GM18519 (cell line): ENCODE data around the gene COL6A3.

Source experiments
- ATAC-seq: cut with Tn5 transposase; IDR thresholded peaks from one replicate; pipeline ENCODE4 v1.9.1; 2021; ENCODE audit warnings: mild to moderate bottlenecking, moderate library complexity; ENCODE audit not compliant: unreplicated experiment, low FRiP score

COL6A3 gene

DNA sequence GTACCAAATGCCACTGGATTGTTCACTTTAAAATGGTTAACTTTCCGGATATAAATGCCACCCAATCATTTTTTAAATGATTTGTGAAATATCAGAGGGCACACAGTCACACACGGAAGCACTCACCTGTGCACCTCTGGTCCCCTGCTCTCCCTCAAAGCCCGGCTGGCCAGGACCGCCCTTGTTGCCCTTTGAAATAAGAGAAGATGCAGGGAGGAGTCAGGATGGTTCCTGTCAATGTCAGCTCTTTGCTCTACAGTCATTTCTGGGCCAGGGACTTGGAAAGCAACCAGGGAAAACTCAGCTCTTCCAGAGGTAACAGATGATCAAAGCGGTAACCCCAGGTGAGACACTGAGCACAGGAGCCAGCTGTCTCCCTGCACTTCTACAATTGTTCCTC lies 60.7 kb downstream of the COL6A3 start:
- no peak for ATAC-seq

GRCh38 chr2:237352279-237352845 lies 61.6 kb downstream of the COL6A3 start:
- ATAC-seq = no peak

- no peak for ATAC-seq
These were observed 62.2 kb downstream of the COL6A3 start for GRCh38 chr2:237351796-237352195.

DNA sequence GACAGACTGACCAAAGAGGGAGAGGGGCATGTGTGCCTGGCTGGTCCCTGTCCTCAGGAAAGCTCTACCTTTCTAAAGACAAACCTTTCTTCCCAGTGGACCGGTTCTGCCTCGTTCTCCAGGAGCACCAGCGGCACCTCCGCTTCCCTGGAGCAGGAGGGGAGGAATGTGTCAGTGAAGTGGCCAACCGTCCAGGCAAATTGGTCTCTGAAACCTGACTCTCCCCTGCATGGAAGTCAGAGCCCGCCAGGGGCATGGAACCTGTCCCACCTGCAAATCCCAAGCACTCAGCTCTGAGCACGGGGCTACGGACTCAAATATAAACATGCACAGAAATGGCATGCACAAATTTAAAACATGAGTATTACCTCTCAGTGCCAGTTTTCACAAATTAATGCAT lies 62.9 kb downstream of the COL6A3 start:
- ATAC-seq = no peak

DNA sequence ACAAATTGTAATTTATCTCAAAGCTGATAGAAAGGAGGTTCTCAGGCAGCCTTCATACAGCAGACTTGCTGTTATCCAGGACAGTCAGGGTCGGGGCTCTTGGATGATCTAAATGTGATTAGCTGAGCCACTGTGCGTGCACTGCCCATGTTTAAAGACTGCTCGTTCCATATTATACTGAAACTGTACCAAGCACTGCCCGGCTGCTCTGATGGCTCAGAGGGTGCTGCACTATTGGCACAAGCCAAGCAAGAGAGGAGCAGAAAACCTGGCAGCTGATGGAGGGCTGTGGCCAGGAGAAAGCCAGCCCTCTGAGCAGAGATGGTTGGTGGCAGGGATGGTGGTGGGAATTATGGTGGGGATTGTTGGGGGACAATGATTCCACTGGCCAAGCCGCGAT lies 63.4 kb downstream of the COL6A3 start:
- ATAC-seq = no peak

GRCh38 chr2:237350070-237350469 lies 63.9 kb downstream of the COL6A3 start:
- ATAC-seq = no peak

- no peak for ATAC-seq
These were observed 65.6 kb downstream of the COL6A3 start for GRCh38 chr2:237348281-237348865.

GRCh38 chr2:237345891-237346640 lies 67.9 kb downstream of the COL6A3 start:
- ATAC-seq = no peak

DNA sequence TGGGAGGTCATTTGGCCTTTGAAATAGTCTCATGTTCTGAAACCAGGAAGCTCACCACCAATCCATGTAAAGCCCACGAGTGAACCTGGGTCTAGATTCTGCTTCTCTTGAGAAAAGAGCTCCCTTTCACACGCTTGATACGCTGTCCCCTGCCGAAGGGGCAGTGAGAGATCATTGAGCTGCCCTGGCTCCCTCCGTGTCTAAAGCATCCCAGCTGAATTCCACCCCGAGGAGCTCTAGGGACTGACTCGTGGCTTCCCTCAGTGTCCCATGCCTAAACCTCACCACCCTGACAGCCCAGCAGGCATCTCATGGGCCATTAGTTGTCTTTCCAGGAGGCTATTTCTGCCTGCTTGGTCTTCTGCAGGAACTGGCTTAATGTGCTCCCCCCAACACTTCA lies 68.6 kb downstream of the COL6A3 start:
- ATAC-seq = no peak

- ATAC-seq = no peak
These were observed 69.0 kb downstream of the COL6A3 start for GRCh38 chr2:237344942-237345341.

GRCh38 chr2:237343993-237344392 lies 70.0 kb downstream of the COL6A3 start:
- ATAC-seq = no peak

GRCh38 chr2:237341872-237342271 lies 72.1 kb downstream of the COL6A3 start:
- no peak for ATAC-seq

GRCh38 chr2:237337586-237337985 lies 76.4 kb downstream of the COL6A3 start:
- no peak for ATAC-seq

DNA sequence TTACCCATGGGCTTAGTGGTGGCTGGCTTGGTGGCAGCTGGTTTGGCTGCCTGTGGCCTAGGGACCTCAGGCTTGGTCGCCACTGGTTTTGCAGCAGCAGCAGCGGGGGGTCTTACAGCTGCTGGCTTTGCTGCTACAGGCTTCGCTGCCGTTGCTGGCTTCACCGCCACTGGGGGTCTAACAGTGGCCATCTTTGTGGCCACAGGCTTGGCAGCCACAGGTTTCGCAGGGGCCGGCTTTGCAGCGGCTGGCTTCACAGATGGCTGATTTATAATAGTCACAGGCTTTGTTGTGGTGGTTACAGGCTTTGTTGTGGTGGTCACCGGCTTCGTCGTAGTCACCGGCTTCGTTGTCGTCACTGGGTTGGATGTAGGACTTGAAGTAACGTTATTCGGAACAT lies 77.8 kb downstream of the COL6A3 start:
- ATAC-seq = no peak

DNA sequence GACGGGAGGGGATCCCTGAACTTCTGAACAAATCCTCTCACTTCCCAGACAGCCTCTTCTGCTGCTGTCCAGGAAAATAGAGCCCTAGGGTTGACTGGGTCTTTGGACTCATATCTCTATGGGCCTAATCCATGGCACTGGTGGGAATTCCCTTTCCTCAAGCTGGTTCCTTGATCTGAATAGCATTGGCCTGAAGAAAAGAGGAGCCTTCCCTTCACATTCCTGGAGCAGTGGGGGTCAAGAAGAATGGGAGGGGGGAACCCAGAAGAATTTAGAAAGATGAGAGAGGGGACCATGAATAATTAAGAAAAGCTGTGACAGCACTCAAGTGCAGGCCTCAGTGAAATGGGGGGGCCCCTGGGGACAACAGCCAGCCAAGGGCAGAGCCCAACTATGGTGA lies 80.2 kb downstream of the COL6A3 start:
- no peak for ATAC-seq

DNA sequence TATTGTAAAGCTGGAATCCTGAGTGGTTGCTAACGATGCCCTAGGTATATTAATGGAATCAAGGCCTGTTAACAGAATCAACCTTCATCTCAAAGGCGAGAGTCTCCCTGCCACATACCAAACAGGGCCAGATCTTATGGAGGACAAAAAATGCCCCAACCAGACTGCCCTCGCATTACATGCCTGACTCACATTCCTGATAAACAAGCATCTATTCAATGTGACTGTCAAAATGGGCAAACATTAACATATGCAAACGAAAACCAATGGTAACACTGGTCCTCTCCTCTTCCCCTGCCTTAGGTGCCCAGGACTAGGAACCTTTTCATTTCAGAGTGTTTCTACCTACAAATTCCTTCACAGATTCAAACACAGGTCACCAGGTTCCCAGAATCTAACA lies 83.4 kb downstream of the COL6A3 start:
- no peak for ATAC-seq

DNA sequence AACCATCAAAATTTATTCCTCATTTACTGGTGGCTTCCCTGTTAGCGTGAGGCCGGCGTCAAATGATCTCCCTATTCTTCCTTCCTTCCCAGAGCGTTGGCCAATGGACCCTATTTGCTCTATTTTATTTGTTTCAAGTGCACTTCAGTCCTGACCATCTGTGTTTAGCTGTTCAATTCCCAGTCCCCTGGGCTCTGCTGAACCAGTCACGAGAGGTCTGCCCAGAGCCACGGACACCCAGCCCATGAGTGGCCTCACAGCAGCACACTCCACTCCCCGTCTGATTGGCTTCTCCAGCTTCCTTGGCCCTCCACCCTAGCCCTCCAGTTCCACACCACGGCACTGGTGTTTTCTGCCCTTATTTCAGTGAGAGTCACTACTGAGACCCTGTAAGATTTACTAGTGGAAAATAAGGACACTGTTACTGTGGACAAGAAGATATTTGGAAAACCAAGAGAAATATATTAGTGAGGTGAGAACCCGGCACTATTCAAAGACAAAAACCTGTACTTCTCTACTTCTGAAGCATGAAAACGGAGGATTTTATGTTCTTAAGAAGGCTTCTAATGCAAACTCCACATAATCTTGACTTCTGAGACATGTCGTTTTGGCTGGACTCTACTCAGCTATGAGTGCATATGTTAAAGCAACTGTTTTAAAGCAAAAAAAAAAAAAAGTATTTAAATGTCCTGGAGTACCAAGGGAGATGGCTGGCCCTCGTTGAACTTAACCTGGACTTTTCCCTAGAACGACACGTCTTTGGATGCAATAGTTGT lies 86.6 kb downstream of the COL6A3 start:
- no peak for ATAC-seq

DNA sequence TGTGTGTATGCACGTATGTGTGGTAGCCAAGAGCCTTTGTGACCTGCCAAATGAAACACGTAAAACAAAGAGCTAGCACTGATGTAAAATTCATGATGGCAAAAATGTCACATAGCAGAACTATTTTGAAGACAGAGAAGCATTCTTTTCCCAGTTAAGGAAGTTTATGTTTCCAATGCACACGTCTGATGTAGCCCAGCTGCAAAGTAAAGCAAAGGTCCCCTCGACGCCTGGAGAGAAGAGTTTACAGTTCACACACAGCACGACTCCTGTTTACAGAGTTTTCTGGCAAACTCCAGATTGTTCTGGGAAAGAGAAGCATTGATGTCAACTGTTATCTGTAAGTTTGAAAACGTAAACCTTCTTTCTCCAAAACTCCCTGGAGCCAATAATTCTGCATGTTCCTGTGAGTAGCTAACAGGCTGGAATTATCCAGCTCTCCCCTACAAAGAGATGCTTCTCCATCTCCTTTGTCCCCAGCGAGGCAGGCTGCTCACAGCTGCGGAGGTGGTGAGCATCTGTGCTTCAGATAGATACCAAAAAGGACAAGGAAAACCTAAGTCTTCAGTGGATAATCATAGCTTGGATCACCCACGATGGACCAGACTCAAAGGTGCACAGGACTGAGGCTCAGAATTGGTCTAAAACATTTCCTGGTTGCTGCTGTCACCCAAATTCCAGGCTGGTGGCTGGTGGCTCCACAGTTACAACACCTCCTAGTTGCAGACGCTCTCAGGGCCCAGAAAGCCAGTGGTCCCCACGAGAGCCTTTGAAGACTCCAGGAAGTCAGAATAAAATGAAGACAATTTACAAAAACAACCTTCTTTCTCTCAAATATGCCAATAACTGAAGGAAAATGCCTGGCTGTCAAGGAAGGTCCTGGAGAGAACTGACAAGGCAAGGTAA lies 87.4 kb downstream of the COL6A3 start:
- no peak for ATAC-seq

DNA sequence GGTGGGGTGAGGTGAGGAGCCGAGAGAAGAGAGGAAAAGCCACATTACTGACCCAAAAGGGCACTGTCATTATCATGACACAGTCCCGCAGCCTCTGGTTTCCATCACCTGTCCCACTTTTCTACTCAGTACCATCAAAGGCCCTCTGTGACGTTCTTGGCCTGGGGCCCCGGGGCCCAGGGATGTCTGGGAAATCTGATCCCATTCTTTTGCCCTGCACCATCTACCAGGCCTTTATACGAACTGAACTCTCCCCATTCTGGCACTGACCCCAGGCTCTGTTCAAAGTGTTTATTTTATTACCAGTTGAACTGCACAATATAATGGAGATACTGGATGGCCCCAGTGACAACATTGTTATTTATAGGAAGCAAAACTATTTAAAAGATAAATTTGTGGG lies 89.1 kb downstream of the COL6A3 start:
- no peak for ATAC-seq

- ATAC-seq = no peak
These were observed 89.5 kb downstream of the COL6A3 start for GRCh38 chr2:237324405-237324831.
